GM23338 (cell line): ENCODE data around the gene PRPF4. TPM values are rescaled to one million over a fixed set of nuclear protein-coding genes. Genes with fewer than 3 reads are reported as not detected.

ENCODE experiments used
- ATAC-seq: fragments of 200-7000 bp; cut with Tn5 transposase; 3 replicates; pipeline ENCODE4 v1.9.1; 2020
- DNase-seq: peaks from one replicate; pipeline ENCODE4 v3.0.0-alpha.2; 2015; ENCODE audit warnings: low spot score
- H2AFZ ChIP-seq: fragments of 200-600 bp; sonication (generic); 2 replicates; pipeline ENCODE4 v1.8.0; 2016; ENCODE audit warnings: antibody characterized with exemption, mild to moderate bottlenecking, moderate library complexity
- H3F3A ChIP-seq: fragments of 200-600 bp; sonication (generic); replicated peaks from 2 replicates; pipeline ENCODE4 v1.8.0; 2017; ENCODE audit warnings: antibody characterized with exemption, mixed run types, low read depth
- H3K27ac ChIP-seq: fragments of 200-600 bp; sonication (generic); 2 replicates; pipeline ENCODE4 v1.6.1; 2016; ENCODE audit warnings: low read depth
- H3K27me3 ChIP-seq: fragments of 200-600 bp; sonication (generic); 2 replicates; pipeline ENCODE4 v1.8.0; 2016; ENCODE audit warnings: mild to moderate bottlenecking, mixed run types, moderate library complexity; ENCODE audit not compliant: insufficient read depth
- H3K36me3 ChIP-seq: fragments of 200-600 bp; sonication (generic); 2 replicates; pipeline ENCODE4 v1.8.0; 2016; ENCODE audit warnings: mild to moderate bottlenecking; ENCODE audit not compliant: insufficient read depth
- H3K4me1 ChIP-seq: fragments of 200-600 bp; sonication (generic); 2 replicates; pipeline ENCODE4 v1.8.0; 2016; ENCODE audit warnings: mild to moderate bottlenecking, moderate library complexity; ENCODE audit not compliant: insufficient read depth
- H3K4me2 ChIP-seq: fragments of 200-600 bp; sonication (generic); 2 replicates; pipeline ENCODE4 v1.7.1; 2017; ENCODE audit warnings: mixed run types
- H3K4me3 ChIP-seq: fragments of 200-600 bp; sonication (generic); 2 replicates; pipeline ENCODE4 v1.6.1; 2016; ENCODE audit warnings: mixed run types
- H3K79me2 ChIP-seq: fragments of 200-600 bp; sonication (generic); replicated peaks from 2 replicates; pipeline ENCODE4 v1.8.0; 2017; ENCODE audit warnings: mild to moderate bottlenecking; ENCODE audit not compliant: insufficient read depth
- H3K9me2 ChIP-seq: fragments of 200-600 bp; sonication (generic); 2 replicates; pipeline ENCODE4 v1.8.0; 2017; ENCODE audit not compliant: insufficient read depth
- H4K20me1 ChIP-seq: fragments of 200-600 bp; sonication (generic); replicated peaks from 2 replicates; pipeline ENCODE4 v1.8.0; 2017; ENCODE audit warnings: mild to moderate bottlenecking; ENCODE audit not compliant: insufficient read depth
- H3K27ac Mint-ChIP-seq: 2 replicates; pipeline ENCODE4 v1.8.0; 2020; ENCODE audit warnings: inconsistent platforms, mild to moderate bottlenecking, moderate library complexity, mixed read lengths
- H3K27me3 Mint-ChIP-seq: 3 replicates; pipeline ENCODE4 v1.8.0; 2022; ENCODE audit warnings: low read depth, mild to moderate bottlenecking, moderate library complexity, mixed read lengths, inconsistent platforms; ENCODE audit not compliant: insufficient read depth, poor library complexity
- H3K36me3 Mint-ChIP-seq: 3 replicates; pipeline ENCODE4 v1.8.0; 2021; ENCODE audit warnings: low read depth, mild to moderate bottlenecking, inconsistent platforms, moderate library complexity, mixed read lengths
- H3K4me1 Mint-ChIP-seq: 3 replicates; pipeline ENCODE4 v1.8.0; 2020; ENCODE audit warnings: mild to moderate bottlenecking, inconsistent platforms, mixed read lengths
- H3K4me3 Mint-ChIP-seq: 3 replicates; pipeline ENCODE4 v1.8.0; 2021; ENCODE audit warnings: moderate library complexity, mild to moderate bottlenecking, inconsistent platforms, mixed read lengths
- H3K9me3 Mint-ChIP-seq: 3 replicates; pipeline ENCODE4 v1.8.0; 2020; ENCODE audit warnings: moderate library complexity, mild to moderate bottlenecking, inconsistent platforms, mixed read lengths
- CTCF ChIP-seq, 2 experiments: fragments of 200-600 bp in 1 of 2; sonication (generic) in 1 of 2; conservative IDR thresholded peaks; 2 replicates each; pipeline versions ENCODE4 v1.5.1 to v1.6.1; 2016 to 2017; ENCODE audit warnings: antibody characterized with exemption in 2 of 2, low read depth in 2 of 2, mild to moderate bottlenecking in 2 of 2, moderate library complexity in 1 of 2
- EZH2 ChIP-seq: fragments of 200-600 bp; sonication (generic); IDR thresholded peaks from one replicate; pipeline ENCODE4 v1.8.0; 2017; ENCODE audit warnings: antibody characterized with exemption, mild to moderate bottlenecking, low read depth; ENCODE audit not compliant: unreplicated experiment
- EZH2phosphoT487 ChIP-seq: fragments of 200-600 bp; sonication (generic); IDR thresholded peaks from one replicate; pipeline ENCODE4 v1.8.1; 2018; ENCODE audit warnings: antibody characterized with exemption; ENCODE audit not compliant: unreplicated experiment
- NANOG ChIP-seq: IDR thresholded peaks from 2 replicates; pipeline ENCODE4 v1.6.1; 2016; ENCODE audit warnings: antibody characterized with exemption, borderline replicate concordance
- STAT1 ChIP-seq: IDR thresholded peaks from one replicate; pipeline ENCODE4 v1.6.1; 2016; ENCODE audit warnings: antibody characterized with exemption; ENCODE audit not compliant: unreplicated experiment
- ZNF462 ChIP-seq: fragments of 250-450 bp; sonication (Bioruptor Pico); IDR thresholded peaks from 2 replicates; pipeline ENCODE4 v1.5.0; 2020; ENCODE audit warnings: mild to moderate bottlenecking, moderate library complexity
- polyA plus RNA-seq: library from polyadenylated mRNA; unstranded; fragments of >200 nt; fragmentation: Nextera tagmentation; extraction: Ambion mirVana; gene quantifications from 2 replicates; pipeline ENCODE4 v1.2.1, GENCODE V29; 2016
- total RNA-seq: library from RNA; depleted of rRNA; stranded (reverse); fragments of >200 nt; shearing (Covaris generic); gene quantifications from 2 replicates; pipeline ENCODE4 v1.2.3, GENCODE V29; 2014

The PRPF4 gene
- total and polyA plus RNA-seq, 2 experiments from 2014 or later = 18.7 to 34.6 TPM

GRCh38 chr9:113319054-113319453, 43.6 kb downstream of the PRPF4 start:
- H3K27me3 Mint-ChIP-seq = peaks cover 2% of the 10 kb centered on the region
- TF ChIP-seq ZNF462 (CRISPR knock-in tag) (no peak), NANOG (no peak), EZH2 (no peak), STAT1 (no peak), EZH2phosphoT487 (no peak)
- H3K36me3 Mint-ChIP-seq = no peaks in the 10 kb centered on the region
- no peaks in the 10 kb centered on the region for H3K9me2 ChIP-seq
- H3K9me3 Mint-ChIP-seq = no peaks in the 10 kb centered on the region
- H3K4me3 Mint-ChIP-seq = no peak overlapping the region
- no peak overlapping the region for H3K27ac ChIP-seq
- no peaks in the 10 kb centered on the region for H3F3A ChIP-seq
- no peak overlapping the region for H3K4me2 ChIP-seq
- H3K36me3 ChIP-seq = no peaks in the 10 kb centered on the region
- no peaks in the 10 kb centered on the region for H4K20me1 ChIP-seq
- no peak overlapping the region for H3K4me3 ChIP-seq
- H2AFZ ChIP-seq = no peak overlapping the region
- no peak overlapping the region for H3K27ac Mint-ChIP-seq
- no peaks in the 10 kb centered on the region for H3K79me2 ChIP-seq
- H3K4me1 ChIP-seq = no peaks in the 10 kb centered on the region
- ATAC-seq = no peak
- DNase-seq = no peak
- no peaks in the 10 kb centered on the region for H3K27me3 ChIP-seq
- H3K4me1 Mint-ChIP-seq = no peaks in the 10 kb centered on the region

- H3K9me3 Mint-ChIP-seq = no peaks in the 10 kb centered on the region
- H3K27me3 Mint-ChIP-seq = peaks cover 3% of the 10 kb centered on the region
- H3K27me3 ChIP-seq = no peaks in the 10 kb centered on the region
- no peak overlapping the region for H3K4me3 Mint-ChIP-seq
- no peaks in the 10 kb centered on the region for H3K36me3 ChIP-seq
- no peaks in the 10 kb centered on the region for H3F3A ChIP-seq
- ATAC-seq = no peak
- no peak overlapping the region for H3K4me3 ChIP-seq
- no peaks in the 10 kb centered on the region for H3K4me1 ChIP-seq
- H3K79me2 ChIP-seq = no peaks in the 10 kb centered on the region
- no peak overlapping the region for H3K27ac ChIP-seq
- H3K36me3 Mint-ChIP-seq = no peaks in the 10 kb centered on the region
- H4K20me1 ChIP-seq = no peaks in the 10 kb centered on the region
- DNase-seq = no peak
- H2AFZ ChIP-seq = no peak overlapping the region
- H3K4me1 Mint-ChIP-seq = no peaks in the 10 kb centered on the region
- no peak overlapping the region for H3K27ac Mint-ChIP-seq
- H3K9me2 ChIP-seq = no peaks in the 10 kb centered on the region
- H3K4me2 ChIP-seq = no peak overlapping the region
- TF ChIP-seq CTCF (conservative IDR thresholded peaks at IDR 0.05; ENCODE audit: low read depth in 2 of 2) = no peak
Measured at GRCh38 chr9:113320051-113320450, 44.6 kb downstream of the PRPF4 start.
